Fibroblast of peridontal ligament (primary cell): ENCODE results near the gene PPP1R9A.

Experiments used
- DNase-seq: peaks from one replicate; pipeline ENCODE4 v3.0.0-alpha.2; 2010; ENCODE audit errors: extremely low read depth

The PPP1R9A gene

GRCh38 chr7:95318501-95319100, 411.2 kb downstream of the PPP1R9A start:
- DNase-seq = no peak

- DNase-seq = no peak
These were observed 412.2 kb downstream of the PPP1R9A start for GRCh38 chr7:95319570-95319969.

GRCh38 chr7:95320651-95321050, 413.3 kb downstream of the PPP1R9A start:
- DNase-seq = no peak

- no peak for DNase-seq
These were observed 414.3 kb downstream of the PPP1R9A start for GRCh38 chr7:95321720-95322119.

DNA sequence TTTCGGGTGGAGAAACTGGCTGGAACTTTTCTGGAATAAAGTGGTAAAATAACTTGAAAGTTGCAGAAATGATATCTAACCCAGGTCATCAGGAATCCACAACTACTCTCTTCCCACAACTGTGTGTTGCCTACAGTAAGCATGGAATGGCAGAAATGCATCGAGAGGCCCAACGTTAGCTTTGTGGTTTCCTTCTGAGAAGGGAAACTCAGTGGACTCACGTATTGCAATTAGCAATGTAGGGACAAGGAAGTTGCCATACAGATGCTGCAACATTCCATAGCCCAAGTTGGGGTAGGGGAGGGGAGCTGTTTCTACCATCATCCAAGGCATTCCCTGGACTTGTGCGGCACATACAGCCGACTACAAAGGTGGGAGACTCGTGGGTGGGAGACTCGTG, 415.0 kb downstream of the PPP1R9A start:
- DNase-seq = peak; percentile 12

DNA sequence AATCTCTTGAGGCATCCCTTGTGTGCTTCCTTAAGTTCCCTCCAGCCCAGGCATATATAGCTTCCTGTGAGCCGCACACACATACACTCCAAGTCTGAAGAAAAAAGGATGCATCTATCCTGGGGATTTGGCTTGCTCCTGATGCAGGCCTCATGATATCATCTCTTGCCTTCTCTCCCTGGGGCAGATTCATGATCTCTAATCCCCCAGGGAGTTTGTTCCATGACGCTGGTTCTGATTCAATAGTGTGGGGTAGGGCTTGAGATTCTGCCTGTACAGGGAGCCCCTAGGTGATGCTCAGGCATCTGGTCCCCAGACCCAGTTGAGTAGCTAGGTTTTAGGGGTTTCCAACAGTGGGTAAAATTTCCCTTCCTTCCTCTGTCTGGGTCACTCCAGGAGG, 415.5 kb downstream of the PPP1R9A start:
- no peak for DNase-seq

GRCh38 chr7:95323410-95324129, 416.2 kb downstream of the PPP1R9A start:
- no peak for DNase-seq

DNA sequence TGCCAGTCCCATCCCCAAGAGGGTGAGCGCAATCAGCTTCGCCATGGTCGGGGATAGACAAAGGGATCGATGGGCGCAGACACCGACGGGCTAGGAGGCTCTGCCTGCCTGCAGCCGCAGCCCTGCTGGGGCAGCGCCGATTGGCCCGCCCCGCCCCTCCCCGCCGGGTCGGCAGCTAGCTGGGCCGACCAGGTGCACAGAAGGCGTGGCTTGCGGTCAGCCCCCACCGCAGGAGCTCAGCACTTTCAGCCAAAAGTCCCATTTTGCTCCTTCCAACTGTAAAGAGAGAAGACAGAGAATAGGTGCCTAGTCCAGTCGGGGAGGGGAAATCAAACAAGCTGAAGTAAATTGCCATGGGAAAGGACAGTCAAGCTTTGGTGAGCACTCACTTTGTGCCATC, 417.0 kb downstream of the PPP1R9A start, which contains the start of gene PON1:
TSS of gene PON1 (minus strand) at position 102 of the 400 bp plus-strand sequence. CDS start at position 45, 57 bp downstream.
- DNase-seq = no peak

- DNase-seq = peak; percentile 32
These were observed 420.0 kb downstream of the PPP1R9A start for GRCh38 chr7:95327356-95327755.

DNA sequence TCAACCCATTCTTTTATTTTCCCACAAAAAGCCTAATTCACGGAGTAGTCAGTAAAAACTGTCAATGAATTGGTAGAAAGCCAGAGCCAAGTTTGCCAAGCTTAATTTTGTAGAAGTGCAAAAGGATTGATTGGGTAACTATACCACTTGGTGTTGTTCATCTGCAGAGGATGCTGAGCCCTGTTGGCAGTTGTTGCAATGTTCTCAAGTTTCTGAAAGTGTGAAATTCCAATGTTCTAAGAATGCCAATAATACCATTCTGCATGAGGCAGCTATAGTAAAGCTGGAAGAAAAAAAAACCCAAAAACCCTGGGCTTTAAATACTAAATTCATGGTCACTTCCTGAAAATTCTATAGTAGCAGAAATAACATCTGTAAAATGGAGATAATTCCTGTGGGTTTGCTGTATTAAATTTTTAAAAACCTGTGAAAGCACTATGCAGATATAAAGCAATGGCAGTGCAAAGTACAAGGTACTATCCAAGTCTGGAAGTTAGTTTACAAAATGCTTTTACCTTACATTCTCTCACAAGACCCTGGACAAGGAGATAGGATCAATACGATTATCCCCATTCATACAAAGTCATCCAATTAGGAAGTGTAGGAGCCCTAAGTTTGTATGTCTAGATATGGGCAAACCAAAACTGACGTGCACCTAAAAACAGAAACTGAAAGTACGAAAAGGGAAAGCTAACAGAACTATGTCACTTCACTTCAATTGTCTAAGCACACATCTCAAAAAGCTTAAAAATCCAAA, 423.0 kb downstream of the PPP1R9A start:
- peak; percentile 33 for DNase-seq

DNA sequence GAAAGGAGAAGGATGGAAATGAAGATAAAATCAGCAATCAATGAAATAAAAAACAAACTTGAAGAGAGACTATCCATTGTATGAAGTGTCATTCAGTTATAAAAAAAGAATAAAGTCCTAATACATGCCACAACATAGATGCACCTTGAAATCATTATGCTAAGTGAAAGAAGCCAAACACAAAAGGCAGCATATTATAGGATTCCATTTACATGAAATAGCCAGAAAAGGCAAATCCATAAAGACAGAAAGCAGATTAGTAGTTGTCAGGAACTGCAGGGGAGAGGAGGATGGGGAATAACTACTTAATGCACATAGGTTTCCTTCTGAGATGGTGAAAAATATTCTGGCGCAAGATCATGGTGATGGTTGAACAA, 423.6 kb downstream of the PPP1R9A start:
- DNase-seq = no peak

- peak; percentile 3 for DNase-seq
These were observed 427.1 kb downstream of the PPP1R9A start for GRCh38 chr7:95334447-95334846.

GRCh38 chr7:95335093-95335492, 427.7 kb downstream of the PPP1R9A start:
- peak; percentile 90 for DNase-seq

DNA sequence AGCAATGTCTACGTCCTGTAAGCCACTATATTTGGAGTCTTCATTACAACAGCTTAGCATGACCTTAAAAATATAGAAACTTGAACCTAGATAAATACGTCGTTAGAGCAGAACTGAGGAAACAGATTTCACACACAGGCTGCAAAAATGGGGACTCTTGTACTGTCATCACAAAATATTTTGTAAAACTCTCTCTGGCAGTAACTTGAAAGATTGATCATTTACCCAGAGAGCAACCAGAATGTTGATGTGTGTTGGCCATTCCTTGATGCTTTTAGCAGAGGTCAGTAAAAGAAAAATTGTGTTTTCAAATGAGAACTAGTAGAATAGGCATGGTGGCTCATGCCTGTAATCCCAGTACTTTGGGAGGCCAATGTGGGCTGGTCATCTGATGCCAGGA, 431.4 kb downstream of the PPP1R9A start:
- no peak for DNase-seq

GRCh38 chr7:95340491-95340890, 433.1 kb downstream of the PPP1R9A start:
- no peak for DNase-seq

GRCh38 chr7:95342029-95342428, 434.6 kb downstream of the PPP1R9A start:
- no peak for DNase-seq

- DNase-seq = no peak
These were observed 435.4 kb downstream of the PPP1R9A start for GRCh38 chr7:95342642-95343307.
